Measurements from ENCODE around the gene CIT.

- TF ChIP-seq, protein P1, sequence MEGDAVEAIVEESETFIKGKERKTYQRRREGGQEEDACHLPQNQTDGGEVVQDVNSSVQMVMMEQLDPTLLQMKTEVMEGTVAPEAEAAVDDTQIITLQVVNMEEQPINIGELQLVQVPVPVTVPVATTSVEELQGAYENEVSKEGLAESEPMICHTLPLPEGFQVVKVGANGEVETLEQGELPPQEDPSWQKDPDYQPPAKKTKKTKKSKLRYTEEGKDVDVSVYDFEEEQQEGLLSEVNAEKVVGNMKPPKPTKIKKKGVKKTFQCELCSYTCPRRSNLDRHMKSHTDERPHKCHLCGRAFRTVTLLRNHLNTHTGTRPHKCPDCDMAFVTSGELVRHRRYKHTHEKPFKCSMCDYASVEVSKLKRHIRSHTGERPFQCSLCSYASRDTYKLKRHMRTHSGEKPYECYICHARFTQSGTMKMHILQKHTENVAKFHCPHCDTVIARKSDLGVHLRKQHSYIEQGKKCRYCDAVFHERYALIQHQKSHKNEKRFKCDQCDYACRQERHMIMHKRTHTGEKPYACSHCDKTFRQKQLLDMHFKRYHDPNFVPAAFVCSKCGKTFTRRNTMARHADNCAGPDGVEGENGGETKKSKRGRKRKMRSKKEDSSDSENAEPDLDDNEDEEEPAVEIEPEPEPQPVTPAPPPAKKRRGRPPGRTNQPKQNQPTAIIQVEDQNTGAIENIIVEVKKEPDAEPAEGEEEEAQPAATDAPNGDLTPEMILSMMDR (IDR thresholded peaks at IDR 0.05) = no peak
- TF ChIP-seq EP300 (IDR thresholded peaks at IDR 0.05) = no peak
Measured at GRCh38 chr12:119676022-119676421, 201.1 kb downstream of the CIT start.
